ENCODE results near the gene FBXW9. TPM values are rescaled to one million over a fixed set of nuclear protein-coding genes. Genes with fewer than 3 reads are reported as not detected.

FBXW9 gene
- polyA plus RNA-seq, 3 donors, result 4.4 to 7.2 (median 5.1) TPM

DNA sequence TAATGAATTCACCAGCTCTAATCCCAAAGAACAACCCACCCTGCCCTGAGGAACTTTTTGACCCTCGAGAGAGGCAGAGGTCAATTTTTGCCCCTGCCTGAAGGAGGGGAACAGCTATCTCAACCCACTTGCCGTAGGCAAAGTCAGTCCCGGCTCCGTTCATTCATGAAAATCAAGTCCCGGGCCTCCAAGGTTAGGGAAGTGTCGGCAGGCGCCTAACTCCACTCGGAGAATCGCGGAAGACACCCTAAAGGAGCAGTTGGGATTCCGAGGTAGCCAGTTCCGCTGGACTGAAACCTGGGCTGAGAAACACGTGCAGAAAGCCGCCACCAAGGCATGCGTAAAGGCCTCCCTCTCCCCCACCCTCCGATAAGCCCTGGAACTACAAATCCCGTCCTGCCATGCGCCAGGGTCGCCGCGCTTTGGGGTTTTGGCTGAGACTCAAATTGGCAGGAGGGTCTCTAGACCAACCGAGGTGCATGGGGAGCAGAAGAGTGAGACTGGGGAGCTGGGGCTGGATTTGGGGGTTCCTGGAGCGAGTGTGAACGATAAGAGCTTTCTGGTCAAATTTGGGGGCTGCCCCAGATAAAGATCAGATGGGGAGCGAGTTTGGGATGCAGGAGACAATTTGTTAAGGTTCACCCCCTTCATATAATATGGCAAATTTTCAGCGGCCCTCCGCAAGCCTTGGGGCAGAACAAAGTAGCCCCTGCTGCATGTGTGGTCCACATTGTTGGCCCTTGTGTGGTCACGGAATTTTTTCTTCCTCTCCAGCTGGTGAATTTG lies 27.4 kb upstream of the FBXW9 start, which contains the start of gene TNPO2:
TNPO2 (minus strand) TSS at position 292 of the 786 bp plus-strand sequence. CDS start 2,955 bp downstream, outside the sequence.
- H3K4me3 Mint-ChIP-seq, result peak within 1 kb of the TSS; percentile 85 to 95
- TF ChIP-seq, protein P1, sequence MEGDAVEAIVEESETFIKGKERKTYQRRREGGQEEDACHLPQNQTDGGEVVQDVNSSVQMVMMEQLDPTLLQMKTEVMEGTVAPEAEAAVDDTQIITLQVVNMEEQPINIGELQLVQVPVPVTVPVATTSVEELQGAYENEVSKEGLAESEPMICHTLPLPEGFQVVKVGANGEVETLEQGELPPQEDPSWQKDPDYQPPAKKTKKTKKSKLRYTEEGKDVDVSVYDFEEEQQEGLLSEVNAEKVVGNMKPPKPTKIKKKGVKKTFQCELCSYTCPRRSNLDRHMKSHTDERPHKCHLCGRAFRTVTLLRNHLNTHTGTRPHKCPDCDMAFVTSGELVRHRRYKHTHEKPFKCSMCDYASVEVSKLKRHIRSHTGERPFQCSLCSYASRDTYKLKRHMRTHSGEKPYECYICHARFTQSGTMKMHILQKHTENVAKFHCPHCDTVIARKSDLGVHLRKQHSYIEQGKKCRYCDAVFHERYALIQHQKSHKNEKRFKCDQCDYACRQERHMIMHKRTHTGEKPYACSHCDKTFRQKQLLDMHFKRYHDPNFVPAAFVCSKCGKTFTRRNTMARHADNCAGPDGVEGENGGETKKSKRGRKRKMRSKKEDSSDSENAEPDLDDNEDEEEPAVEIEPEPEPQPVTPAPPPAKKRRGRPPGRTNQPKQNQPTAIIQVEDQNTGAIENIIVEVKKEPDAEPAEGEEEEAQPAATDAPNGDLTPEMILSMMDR (IDR thresholded peaks at IDR 0.05), result no peak
- H3K9ac ChIP-seq (ENCODE audit: insufficient read depth, low read length, poor library complexity, severe bottlenecking), result peak within 1 kb of the TSS; percentile 89
- no peaks in the 10 kb centered on the region for H3K9me3 ChIP-seq (replicated peaks in 1 of 2; ENCODE audit: control insufficient read depth in 1 of 2, insufficient read depth in 1 of 2, low read length in 2 of 2)
- peaks cover 0 to 3% (median 0%) of the 10 kb centered on the region in 3 donors for H3K27me3 Mint-ChIP-seq (ENCODE audit: low read depth in 3 of 3)
- H3K9me3 Mint-ChIP-seq, result peaks cover 0 to 2% (median 0%) of the 10 kb centered on the region in 7 donors
- DNase-seq, result peak in 2 of 3 donors; percentile 35 to 56
- H3K27me3 ChIP-seq (ENCODE audit: control insufficient read depth in 2 of 2, insufficient read depth in 2 of 2, low read length in 2 of 2), result no peaks in the 10 kb centered on the region
- H3K4me1 Mint-ChIP-seq, result peaks cover 37% of the 10 kb centered on the region
- peak within 1 kb of the TSS; percentile 19 to 51 for H3K27ac ChIP-seq (ENCODE audit: low read depth in 1 of 2, low read length in 2 of 2)
- WGBS (ENCODE audit: insufficient coverage), result 2% methylated on average over 21 of the region's 28 CpGs
- peaks cover 34 to 39% of the 10 kb centered on the region in 2 donors for H3K4me1 ChIP-seq (ENCODE audit: control insufficient read depth in 1 of 2, insufficient read depth in 2 of 2, low read length in 2 of 2)
- peak within 1 kb of the TSS; percentile 80 to 92 (median 86) for H3K27ac Mint-ChIP-seq
- peaks cover 38% of the 10 kb centered on the region for H3K79me2 ChIP-seq (ENCODE audit: insufficient read depth, low read length)
- H3K36me3 ChIP-seq (replicated peaks in 1 of 2; ENCODE audit: control insufficient read depth in 1 of 2, insufficient read depth in 2 of 2, low read length in 2 of 2), result peaks cover 14 to 18% of the 10 kb centered on the region in 2 donors
- H4K20me1 ChIP-seq (ENCODE audit: insufficient read depth, low read length), result peaks cover 2% of the 10 kb centered on the region
- peak within 1 kb of the TSS; percentile 95 for H2AFZ ChIP-seq (ENCODE audit: insufficient read depth, low read depth, low read length, poor library complexity, severe bottlenecking)
- H3K4me3 ChIP-seq (replicated peaks in 1 of 3; ENCODE audit: low read depth in 2 of 3, low read length in 3 of 3), result peak within 1 kb of the TSS; percentile 49 to 79 (median 62)
- H3K36me3 Mint-ChIP-seq, result peaks cover 12 to 25% of the 10 kb centered on the region in 2 donors
- peak within 1 kb of the TSS; percentile 87 for H3K4me2 ChIP-seq (replicated peaks; ENCODE audit: extremely low read depth, low read length, poor library complexity, severe bottlenecking)
- intact Hi-C loops (cut with micrococcal nuclease), result loop anchor here in 1 of 2 donors (2.0 kb wide), 1 partner anchor 13 kb away; the partner anchor contains the start of gene GET3

DNA sequence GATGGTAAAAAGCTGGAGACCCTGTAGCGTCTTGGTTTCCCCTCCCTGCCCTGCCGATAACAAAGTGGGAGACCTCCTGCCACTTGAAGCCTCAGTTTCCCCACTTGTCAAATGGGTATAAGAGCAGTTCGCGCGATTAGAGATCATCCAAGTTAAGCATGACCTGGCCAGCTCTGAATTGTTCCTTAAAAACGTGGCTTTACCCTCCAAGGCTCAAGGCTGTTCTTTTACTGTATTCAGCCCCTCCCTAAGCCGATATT lies 26.9 kb upstream of the FBXW9 start:
- TF ChIP-seq, protein P1 (IDR thresholded peaks at IDR 0.05), result no peak
- H3K4me3 Mint-ChIP-seq, result peak overlapping the region; percentile 85 to 95
- Histone ChIP-seq H3K36me3 (replicated peaks in 1 of 2; ENCODE audit: control insufficient read depth in 1 of 2, insufficient read depth in 2 of 2, low read length in 2 of 2) (peaks cover 14 to 18% of the 10 kb centered on the region in 2 donors), H3K4me3 (replicated peaks in 1 of 3; ENCODE audit: low read depth in 2 of 3, low read length in 3 of 3) (peak overlapping the region; percentile 49 to 79 (median 62)), H3K4me2 (replicated peaks; ENCODE audit: extremely low read depth, low read length, poor library complexity, severe bottlenecking) (peak overlapping the region; percentile 87), H3K9ac (ENCODE audit: insufficient read depth, low read length, poor library complexity, severe bottlenecking) (peak overlapping the region; percentile 53), H3K27ac (ENCODE audit: low read depth in 1 of 2, low read length in 2 of 2) (peak overlapping the region; percentile 19 to 51), H3K9me3 (replicated peaks in 1 of 2; ENCODE audit: control insufficient read depth in 1 of 2, insufficient read depth in 1 of 2, low read length in 2 of 2) (no peaks in the 10 kb centered on the region), H3K79me2 (ENCODE audit: insufficient read depth, low read length) (peaks cover 43% of the 10 kb centered on the region), H4K20me1 (ENCODE audit: insufficient read depth, low read length) (no peaks in the 10 kb centered on the region), H3K27me3 (ENCODE audit: control insufficient read depth in 2 of 2, insufficient read depth in 2 of 2, low read length in 2 of 2) (no peaks in the 10 kb centered on the region), H3K4me1 (ENCODE audit: control insufficient read depth in 1 of 2, insufficient read depth in 2 of 2, low read length in 2 of 2) (peaks cover 34 to 39% of the 10 kb centered on the region in 2 donors), H2AFZ (ENCODE audit: insufficient read depth, low read depth, low read length, poor library complexity, severe bottlenecking) (peak overlapping the region; percentile 95)
- 2% methylated on average over 6 of the region's 7 CpGs for WGBS (ENCODE audit: insufficient coverage)
- H3K27me3 Mint-ChIP-seq (ENCODE audit: low read depth in 3 of 3), result peaks cover 0 to 3% (median 0%) of the 10 kb centered on the region in 3 donors
- no peak for DNase-seq
- peaks cover 14 to 25% of the 10 kb centered on the region in 2 donors for H3K36me3 Mint-ChIP-seq
- peaks cover 38% of the 10 kb centered on the region for H3K4me1 Mint-ChIP-seq
- intact Hi-C loops (cut with micrococcal nuclease), result loop anchor here in 1 of 2 donors (2.0 kb wide), 1 partner anchor 13 kb away; the partner anchor contains the start of gene GET3
- peaks cover 0 to 2% (median 0%) of the 10 kb centered on the region in 7 donors for H3K9me3 Mint-ChIP-seq
- H3K27ac Mint-ChIP-seq, result peak overlapping the region; percentile 40 to 92 (median 81)

Data from CD14-positive monocyte (primary cell).